Measurements from ENCODE around the gene GASK1A.

Gene GASK1A

GRCh38 chr3:42984701-42985100 is 5.6 kb downstream of the GASK1A start:
- DNase-seq = no peak

GRCh38 chr3:42988097-42988496 is 9.0 kb downstream of the GASK1A start:
- DNase-seq = no peak

- DNase-seq = no peak
Measured at GRCh38 chr3:42988566-42988965, 9.5 kb downstream of the GASK1A start.

DNA sequence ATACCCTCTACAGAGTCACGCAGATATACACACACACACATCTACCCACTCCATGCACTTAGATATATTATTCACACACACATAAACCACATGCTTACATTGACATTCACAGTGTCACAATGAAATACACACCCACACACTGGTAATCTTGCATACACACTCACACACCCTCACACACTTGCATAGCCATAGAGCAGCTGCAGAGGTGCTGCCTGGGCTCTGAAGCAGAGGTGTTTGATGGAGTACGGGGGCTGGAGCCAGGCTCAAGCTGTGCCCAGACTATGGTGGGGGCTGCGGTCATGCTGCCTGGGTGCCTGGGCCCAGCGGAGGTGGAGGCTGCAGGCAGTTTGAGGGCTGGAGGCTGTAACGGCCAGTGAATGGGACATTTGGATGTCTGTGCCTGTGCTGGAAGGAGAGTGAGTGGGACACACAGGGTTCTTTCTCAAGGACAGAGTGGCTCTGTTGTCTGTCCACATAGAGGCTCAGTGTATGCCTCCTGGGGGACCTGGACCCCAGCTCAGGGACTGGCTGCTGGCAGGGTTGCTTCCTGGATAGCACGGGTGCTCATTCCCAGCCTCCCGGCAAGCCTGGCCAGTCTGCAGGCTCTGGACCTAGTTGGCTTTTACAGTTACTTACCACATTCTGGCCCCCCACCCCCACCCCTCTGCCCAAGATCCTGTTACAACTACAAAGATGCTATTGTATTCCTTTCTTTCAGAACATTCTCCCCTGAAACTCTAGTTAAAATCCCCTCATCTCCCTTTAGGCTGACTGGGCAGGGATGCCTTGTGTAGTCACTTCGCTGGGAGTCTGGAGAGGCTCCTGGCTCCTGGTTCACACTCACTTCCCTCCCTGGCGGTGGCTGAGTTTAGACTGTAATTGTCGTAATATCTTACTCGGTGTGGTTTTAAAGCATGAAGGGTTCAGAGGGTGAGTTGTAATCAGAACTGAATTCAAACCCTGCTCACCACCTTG is 12.5 kb downstream of the GASK1A start:
- no peak for DNase-seq

GRCh38 chr3:42994595-42994994 is 15.5 kb downstream of the GASK1A start:
- DNase-seq = no peak

GRCh38 chr3:42996021-42996420 is 16.9 kb downstream of the GASK1A start:
- DNase-seq = no peak

DNA sequence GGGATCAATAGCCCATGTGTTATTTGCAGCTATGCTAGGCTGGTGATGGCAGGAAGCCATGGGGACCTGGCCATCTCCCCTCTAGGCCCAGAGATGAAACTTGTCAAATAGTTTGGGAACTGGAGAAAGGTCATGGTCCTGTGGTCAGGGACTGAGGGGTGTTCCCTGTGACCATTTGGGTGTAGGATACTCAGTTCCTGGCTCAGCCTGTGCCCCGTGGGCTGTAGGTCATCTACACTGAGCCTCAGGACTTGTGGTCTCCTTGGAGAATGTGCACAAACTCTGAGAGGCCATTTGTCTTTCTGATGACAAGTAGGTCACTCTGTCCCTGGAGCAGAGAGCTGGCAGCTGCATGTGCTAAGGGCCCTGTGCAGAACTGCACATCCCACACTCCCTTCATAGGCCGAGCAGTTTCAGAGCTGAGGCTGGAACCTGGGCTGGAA is 17.5 kb downstream of the GASK1A start:
- no peak for DNase-seq

- DNase-seq = no peak
Measured at GRCh38 chr3:42999212-42999611, 20.1 kb downstream of the GASK1A start.

- DNase-seq = no peak
Measured at GRCh38 chr3:42999632-43000031, 20.5 kb downstream of the GASK1A start.

DNA sequence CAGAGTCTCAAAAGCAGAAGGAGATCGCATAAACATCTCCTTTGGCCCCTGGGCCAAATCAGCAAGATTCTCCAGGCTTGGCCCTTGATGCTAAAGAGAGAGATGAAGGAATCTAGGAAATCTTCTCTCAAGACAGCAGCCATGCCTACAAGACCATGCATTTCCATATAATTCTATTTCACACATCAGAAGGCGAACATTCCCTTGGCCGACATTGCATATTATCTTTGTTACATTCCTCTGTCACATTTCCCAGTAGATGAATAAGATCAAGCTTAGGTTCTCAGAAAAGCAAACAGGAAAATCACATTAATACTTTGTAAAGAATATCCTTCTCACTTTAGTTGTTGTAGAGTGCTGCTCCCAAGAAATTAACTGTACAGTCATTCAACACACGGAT is 21.3 kb downstream of the GASK1A start:
- no peak for DNase-seq

- no peak for DNase-seq
Measured at GRCh38 chr3:43001094-43001553, 22.0 kb downstream of the GASK1A start.

- DNase-seq = no peak
Measured at GRCh38 chr3:43001556-43002121, 22.5 kb downstream of the GASK1A start.

DNA sequence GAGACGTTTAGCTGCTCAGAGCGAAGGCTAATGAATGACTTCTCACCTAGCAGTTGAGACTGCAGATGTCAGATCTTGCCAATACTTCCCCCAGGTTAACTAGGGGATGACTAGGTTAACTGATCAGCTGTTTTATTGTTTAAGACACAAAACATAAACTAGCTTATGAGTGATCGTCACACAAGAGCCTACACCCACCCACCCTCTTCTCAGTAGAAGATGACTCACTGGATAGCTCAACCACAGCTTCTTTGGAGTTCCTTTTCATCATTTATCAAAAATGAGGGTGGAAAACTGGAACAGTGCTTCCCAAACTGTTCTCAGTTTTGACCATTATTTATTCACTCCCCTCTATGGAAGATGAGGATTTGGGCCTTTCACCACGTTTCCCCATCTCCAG is 25.2 kb downstream of the GASK1A start:
- no peak for DNase-seq

DNA sequence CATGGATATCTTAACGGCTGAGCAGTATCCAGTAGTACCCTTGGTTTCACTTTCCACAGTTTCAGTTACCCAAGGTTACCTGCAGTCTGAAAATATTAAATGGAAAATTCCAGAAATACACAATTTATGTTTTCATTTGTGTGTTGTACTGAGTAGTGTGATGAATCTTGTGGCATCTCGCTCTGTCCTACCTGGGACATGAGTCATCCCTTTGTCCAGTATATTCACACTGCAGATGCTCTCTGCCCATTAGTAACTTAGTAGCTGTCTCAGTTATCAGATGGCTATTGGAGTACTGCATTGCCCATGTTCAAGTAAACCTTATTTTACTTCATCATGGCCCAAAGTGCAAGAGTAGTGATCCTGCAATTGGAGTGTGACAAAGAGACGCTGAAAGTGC is 26.1 kb downstream of the GASK1A start:
- DNase-seq = no peak

GRCh38 chr3:43005981-43006380 is 26.9 kb downstream of the GASK1A start:
- DNase-seq = no peak

- DNase-seq = no peak
Measured at GRCh38 chr3:43006825-43007224, 27.7 kb downstream of the GASK1A start.

- no peak for DNase-seq
Measured at GRCh38 chr3:43009547-43009946, 30.4 kb downstream of the GASK1A start.

GRCh38 chr3:43010638-43011037 is 31.5 kb downstream of the GASK1A start:
- DNase-seq = no peak

DNA sequence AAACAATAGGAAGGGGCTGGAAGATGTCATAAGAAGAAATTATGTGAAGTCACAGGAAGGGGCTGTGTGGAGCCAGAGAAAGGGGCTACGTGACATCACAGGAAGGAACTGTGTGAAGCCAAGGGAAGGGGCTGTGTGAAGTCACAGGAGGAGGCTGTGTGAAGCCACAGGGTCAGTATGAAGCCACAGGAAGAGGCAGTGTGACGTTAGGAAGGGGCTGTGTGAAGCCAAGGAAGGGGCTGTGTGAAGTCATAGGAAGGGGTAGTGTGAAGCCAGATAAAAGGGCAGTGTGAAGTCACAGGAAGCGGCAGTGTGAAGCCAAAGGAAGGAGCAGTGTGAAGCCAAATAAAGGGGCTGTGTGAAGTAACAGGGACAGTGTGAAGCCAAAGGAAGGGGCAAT is 32.5 kb downstream of the GASK1A start:
- DNase-seq = no peak

- DNase-seq = no peak
Measured at GRCh38 chr3:43012174-43012573, 33.1 kb downstream of the GASK1A start.

GRCh38 chr3:43013256-43013655 is 34.1 kb downstream of the GASK1A start:
- DNase-seq = no peak

GRCh38 chr3:43013743-43014155 is 34.6 kb downstream of the GASK1A start:
- no peak for DNase-seq

- no peak for DNase-seq
Measured at GRCh38 chr3:43014241-43014640, 35.1 kb downstream of the GASK1A start.

- DNase-seq = no peak
Measured at GRCh38 chr3:43014956-43015355, 35.8 kb downstream of the GASK1A start.
